Measurements from ENCODE around the gene MRPL47.
"Not testable (repeated sequence)": the region's sequence is repeated elsewhere in the genome, so short reads cannot be mapped to it uniquely, and the experiment has no call there.

The MRPL47 gene

DNA sequence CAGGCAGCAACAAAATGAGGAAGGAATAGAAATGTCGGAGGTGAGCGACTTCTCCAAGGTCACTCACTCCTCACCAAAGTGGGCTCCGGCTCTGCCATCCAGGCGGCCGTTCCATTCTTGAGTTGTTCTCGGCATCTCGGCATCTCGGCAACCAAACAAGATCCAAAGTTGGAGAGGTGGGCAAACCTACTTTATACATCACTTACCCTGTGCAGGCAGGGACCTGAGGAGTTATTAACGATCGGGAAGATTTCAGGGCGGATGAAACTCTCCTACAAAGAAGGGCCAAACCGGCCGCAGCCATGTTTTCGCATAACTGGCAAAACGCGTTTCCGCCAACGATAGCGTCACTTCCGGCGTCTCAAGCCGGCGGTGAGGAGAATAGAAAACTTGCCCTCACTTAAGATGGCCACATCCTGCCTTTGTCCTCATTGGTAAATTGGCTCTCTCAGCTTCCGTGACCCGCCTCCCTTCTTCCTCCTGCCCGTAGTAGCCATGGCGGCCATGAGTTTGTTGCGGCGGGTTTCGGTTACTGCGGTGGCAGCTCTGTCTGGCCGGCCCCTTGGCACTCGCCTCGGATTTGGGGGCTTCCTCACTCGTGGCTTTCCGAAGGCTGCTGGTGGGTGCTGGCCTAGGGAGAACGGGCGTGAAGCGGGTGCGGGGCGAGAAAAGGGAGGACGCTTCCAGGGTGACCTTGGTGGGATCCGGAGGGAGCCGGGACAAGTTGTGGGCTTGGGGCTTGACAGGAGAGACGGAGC is at the start of gene MRPL47, which contains the start of gene NDUFB5:
TSS of gene MRPL47 (minus strand) at position 318 of the 758 bp plus-strand sequence. CDS start at position 304, 14 bp downstream.
TSS of gene NDUFB5 (plus strand) at position 474 of the 758 bp plus-strand sequence. CDS start at position 496, 22 bp downstream.
- peak; percentile 91 for DNase-seq (ENCODE audit: low read depth)

DNA sequence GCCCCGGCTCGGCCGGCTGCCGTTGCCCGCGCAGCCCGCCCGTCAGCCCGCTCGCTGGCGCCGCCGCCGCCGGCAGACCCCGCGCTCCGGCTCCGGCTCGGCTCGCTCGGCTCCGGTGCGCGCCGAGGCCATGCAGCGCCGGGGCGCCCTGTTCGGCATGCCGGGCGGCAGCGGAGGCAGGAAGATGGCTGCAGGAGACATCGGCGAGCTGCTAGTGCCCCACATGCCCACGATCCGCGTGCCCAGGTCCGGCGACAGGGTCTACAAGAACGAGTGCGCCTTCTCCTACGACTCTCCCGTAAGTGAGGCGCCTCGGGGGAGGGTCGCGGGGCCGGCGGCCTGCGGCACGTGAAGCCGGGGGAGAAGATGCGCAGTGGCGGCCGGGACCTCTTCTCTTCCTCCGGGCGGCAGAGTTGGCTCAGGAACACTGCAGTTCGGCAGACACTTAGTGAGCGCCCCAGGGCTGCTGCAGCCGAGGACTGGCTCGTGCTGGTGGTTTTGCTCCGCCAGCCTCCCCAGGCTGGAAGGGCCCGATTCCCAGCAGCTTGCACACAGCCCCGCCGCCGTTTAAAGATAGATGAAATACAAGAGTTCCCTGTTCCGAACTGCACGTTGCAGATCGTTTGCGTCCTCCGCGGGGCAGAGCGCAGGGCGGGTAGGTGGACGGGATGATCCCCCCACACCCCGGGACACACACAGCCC is 48.8 kb upstream of the MRPL47 start:
- DNase-seq (ENCODE audit: low read depth) = peak; percentile 37

DNA sequence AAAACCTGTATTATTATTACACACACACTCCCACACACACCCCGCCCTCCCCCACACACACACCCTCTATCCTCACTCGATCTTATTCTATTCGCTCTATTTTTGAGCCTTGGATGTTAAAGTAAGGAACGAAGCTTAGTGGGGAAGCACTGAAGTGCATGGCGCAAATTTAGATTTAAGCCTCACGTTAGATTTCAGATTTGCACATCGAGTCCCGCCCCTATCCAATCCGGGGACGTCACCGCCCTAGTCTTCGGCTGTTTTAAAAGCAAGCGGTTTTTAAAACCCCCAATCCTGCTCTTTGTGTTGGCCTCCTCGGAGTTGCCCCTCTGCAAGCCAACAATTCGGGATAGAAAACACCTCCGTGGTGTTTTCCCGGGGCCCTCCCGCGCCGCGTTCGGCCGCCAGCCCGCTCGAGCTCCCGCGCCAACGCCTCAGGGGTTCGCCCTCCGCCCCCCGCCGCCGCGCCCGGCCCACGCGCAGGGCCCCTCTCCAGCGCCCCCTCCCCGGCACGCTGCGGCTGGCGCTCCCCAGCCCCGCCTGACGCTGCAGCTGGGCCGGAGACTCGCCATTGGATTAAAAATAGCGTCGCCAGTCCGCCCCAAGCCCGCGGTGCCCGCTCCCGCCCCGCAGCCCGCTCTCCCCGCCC is 48.1 kb upstream of the MRPL47 start, which contains the start of gene USP13:
TSS of gene USP13 (plus strand) at position 594 of the 649 bp plus-strand sequence. CDS start 186 bp downstream, outside the sequence.
- DNase-seq (ENCODE audit: low read depth) = peak; percentile 30

DNA sequence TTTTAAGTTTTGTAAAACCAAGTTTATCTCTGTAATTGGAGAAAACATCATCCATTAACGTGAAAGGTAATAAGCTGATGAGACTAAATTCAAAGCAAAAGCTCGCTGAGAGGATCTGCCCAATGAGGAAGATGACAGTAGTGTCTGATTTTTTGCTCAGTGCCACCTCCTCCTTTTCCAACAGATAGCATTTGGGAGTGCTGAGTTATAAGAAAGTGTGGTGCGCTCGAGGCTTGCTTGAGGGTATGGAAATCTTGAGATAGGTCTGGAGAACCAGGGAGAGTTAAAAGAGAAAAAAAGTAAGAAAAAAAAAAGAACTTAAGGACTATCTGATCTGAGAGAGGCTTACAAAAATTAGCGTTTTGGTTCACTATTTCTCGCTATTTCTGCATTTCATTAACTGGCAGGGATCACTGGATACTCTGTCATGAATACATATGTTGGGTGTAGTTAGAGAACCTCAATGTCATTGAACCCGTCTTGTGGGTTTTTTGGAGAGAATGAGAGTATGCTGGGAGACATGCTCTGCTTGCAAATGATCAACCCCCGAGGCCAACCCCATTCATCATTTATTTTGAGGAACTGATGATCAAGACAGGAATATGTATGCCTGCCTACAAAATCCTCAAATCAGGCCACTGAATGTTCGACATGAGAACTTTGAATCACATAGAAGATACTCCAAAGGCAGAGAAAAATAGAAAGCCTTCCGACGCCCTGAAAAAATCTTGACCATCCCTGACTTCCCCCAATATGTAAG is 47.4 kb upstream of the MRPL47 start:
- no peak for DNase-seq (ENCODE audit: low read depth)

DNA sequence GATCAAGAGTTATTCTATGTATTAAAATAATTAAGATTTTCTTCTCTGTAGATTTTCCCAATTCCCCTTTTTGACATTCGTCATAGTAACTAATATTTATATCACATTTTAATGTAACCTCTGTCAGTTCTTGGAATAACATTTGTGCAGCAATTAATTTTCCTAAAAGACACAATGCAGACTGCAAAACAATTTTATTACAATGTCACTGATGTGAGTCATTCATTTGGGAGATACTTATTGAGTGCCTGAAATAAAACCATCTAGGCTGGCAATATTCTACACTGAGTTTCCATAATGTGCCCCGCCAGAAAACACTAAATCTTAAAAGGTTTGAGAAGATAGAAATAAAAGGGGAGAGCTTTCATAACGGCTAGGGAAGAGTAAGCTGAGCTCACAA is 41.7 kb upstream of the MRPL47 start:
- DNase-seq (ENCODE audit: low read depth) = no peak

DNA sequence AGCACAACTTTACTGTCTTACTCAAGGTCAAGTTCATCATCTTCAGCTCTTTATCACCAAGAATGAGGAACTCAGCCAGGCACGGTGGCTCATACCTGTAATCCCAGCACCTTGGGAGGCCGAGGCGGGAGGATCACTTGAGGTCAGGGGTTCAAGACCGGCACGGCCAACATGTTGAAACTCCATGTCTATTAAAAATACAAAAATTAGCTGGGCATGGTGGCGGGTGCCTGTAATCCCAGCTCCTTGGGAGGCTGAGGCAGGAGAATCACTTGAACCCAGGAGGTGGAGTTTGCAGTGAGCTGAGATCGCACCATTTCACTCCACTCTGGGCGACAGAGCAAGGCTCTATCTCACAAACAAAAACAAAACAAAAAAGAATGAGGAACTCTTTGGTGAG is 39.4 kb upstream of the MRPL47 start:
- not testable (repeated sequence) for DNase-seq (ENCODE audit: low read depth)

DNA sequence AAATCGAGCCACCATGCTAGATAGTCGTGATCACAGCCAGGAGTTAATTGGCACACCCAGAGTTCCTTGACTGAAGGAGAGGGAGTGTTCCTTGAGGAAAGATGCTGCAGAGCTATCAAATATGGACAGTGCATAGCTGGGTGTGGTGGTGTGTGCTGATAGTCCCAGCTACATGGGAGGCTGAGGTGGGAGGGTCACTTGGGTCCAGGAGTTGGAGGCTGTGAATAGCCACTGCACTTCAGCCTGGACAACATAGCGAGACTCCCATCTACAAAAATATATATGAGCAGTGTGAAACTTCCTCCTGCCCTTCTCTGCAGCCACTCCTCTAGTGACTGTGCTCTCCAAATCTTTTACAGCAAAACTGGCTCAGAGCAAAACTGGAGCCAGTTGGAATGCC is 38.4 kb upstream of the MRPL47 start:
- no peak for DNase-seq (ENCODE audit: low read depth)

DNA sequence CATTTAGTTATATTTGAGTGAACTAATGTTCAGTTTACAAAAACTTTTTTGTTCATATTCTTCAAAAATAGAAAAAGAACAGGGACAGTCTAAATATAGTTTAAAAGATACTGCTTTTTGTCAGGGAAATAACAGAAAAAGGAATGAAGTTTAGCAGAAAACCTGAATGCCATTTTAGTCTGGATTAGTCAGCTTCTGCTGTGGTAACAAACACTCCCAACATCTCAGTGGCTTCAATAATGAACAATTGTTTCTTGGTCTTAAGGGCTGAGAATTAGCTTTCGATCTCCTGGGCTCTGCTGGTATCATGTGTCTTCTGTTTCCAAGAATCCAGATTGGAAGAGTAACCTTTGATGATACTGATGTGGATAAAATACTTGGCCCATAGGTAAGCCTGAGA is 36.0 kb upstream of the MRPL47 start:
- no peak for DNase-seq (ENCODE audit: low read depth)

DNA sequence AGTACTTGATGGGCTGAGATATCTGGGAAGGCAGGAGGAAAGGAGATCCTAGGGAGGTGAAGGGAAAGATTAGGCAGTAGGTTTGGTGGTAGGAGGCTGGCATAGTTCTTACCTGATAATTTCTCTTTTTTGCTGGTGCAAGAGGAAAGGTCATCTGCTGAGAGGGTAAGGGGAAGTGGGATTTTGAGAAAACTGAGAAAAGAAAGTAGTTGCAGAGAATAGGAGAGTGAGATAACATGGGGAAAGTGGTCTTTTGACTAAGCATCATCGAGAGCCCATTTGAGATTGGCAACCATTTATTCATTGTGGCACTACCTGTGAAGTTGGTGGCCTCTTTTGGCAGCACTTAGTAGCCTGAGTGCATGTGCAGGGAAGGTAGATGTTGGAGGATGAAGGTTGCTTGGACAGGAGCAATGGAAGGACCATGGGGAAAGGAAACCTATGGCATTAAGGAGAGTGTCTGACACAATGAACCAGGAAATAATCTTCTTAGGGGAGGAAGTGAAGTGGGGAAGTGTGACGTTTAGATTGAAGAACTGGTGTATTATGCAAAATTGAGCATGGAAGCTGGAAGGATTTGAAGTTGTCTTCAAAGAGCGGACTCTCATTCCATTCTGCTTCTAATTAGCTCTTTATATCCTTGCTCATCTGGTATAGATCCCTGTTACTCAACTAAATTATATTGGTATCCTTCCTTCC is 26.5 kb upstream of the MRPL47 start:
- no peak for DNase-seq (ENCODE audit: low read depth)

DNA sequence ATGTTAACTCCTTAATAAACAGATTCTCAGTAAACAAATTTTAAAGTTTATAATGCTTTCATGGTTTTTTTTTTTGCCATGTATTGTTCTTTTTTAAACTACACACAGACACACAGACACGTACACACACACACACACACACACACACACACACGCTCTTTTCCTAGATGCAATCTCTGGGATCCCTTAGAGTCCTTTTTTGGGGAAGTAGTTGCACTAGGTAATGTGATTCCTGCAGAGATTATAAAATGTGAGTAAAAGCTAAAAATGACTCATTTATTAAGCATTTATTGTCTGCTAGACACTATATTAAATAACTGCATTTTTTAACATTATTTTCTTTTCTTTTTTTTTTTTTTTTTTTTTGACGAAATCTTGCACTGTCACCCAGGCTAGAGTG is 20.0 kb upstream of the MRPL47 start:
- no peak for DNase-seq (ENCODE audit: low read depth)

DNA sequence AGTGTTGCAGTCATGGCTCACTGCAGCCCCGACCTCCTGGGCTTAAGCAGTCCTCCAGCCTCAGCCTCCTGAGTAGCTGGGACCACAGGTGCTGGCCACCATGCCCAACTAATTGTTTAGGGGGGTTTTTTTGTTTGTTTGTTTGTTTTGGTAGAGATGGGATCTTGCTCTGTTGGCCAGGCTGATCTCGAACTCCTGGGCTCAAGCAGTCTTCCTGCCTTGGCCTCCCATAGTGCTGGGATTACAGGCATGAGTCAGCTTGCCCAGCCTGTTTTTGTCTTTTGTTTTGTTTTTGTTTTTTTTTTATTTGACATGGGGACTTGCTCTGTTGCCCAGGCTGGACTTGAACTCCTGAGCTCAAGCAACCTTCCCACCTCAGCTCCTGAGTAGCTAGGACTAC is 17.6 kb upstream of the MRPL47 start:
- DNase-seq (ENCODE audit: low read depth) = no peak

DNA sequence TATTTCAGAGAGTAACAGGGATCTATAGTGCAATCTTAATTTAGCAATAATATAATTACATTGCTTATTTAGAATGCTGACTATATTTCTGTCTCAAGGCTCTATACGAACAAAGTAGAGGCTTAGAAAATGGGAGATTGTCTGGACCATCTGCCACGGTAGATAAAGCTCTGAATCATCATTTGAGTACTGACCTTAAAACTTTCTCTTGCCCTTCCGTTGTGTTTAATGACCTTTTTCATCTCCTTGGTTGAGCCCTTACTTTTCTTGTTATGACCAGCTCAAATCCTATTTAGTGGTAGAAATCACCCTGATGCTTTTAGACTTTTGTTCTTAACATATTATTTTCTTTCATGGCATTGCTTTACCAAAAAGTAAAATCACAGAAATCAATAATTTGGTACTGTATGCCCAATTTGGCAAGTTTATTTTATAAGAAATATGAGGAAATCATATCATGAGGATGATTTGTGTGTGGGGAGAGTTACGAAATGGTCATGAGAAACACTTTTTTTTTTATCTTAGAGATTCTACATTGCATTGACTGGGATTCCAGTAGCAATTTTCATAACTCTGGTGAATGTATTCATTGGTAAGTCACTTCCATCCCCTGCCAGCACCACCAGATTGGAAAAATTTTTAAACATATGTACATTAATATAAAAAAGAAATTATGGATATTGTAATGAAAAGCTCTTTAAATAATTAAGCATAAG is 11.2 kb upstream of the MRPL47 start:
- no peak for DNase-seq (ENCODE audit: low read depth)

DNA sequence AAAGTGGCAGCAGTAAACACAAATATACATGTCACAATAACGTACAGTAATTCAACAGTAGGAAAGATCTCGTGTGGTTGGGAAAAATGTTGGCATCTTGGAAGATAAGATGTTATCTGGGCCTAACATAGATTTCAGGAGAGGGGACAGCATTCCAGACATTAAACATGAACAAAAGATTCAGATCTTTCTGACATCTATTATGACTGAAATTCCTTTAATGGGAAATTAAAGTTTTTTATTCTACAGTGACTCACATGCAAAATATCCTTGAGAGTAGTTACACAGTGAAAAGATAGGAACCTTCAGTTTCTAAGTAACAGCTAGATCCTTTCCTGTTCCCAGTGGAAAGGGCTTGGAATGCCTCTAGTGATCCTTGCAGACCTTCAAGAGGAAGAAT is 9.4 kb upstream of the MRPL47 start:
- DNase-seq (ENCODE audit: low read depth) = no peak

DNA sequence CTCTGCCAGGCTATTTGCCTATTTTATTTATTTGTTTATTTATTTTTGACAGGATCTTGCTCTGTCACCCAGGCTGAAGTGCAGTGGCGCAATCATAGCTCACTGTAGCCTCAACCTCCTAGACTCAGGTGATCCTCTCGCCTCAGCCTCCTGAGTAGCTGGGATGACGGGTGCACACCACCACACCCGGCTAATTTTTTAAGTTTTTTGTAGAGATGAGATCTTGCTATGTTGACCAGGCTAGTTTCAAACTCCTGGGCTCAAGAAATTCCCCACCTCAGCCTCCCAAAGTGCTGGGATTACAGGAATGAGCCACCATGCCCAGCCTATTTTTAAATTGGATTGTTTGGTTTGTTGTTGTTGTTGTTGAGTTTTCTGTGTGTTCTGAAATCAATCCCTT is 5.6 kb upstream of the MRPL47 start:
- DNase-seq (ENCODE audit: low read depth) = no peak

DNA sequence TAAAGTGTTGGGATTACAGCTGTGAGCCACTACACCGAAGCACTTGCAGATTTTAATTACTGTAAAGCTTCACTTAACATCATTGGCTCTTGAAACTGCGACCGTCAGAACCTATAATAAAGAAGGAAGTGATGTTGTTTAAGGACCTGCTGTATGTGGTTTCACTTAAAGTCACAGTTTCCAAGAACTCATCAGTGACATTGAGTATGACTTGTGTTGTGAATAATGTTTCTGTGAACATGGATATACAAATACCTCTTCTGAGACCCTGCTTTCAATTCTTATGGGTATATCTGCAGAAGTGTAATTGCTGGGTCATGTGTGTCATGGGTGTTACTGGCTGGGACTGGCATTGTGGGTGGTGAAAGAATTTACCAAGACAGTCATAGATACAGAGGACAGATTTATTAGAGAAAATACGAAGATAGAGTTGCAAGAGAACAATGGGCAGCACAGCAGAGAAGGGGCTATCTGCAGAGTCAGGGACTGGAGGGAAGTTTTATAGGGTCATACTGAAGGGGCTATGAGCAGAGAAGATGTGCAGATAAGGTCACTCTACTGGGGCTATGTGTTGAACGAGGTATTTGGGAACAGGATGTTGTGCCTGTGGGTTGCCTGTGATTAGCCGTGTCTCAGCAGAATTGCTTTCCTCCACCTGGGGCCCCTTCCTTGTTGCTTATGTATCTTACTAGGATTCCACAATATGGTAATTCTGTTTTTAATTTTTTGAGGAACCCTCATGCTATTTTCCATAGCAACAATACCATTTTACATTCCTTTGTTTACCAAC is 4.7 kb upstream of the MRPL47 start:
- DNase-seq (ENCODE audit: low read depth) = no peak

DNA sequence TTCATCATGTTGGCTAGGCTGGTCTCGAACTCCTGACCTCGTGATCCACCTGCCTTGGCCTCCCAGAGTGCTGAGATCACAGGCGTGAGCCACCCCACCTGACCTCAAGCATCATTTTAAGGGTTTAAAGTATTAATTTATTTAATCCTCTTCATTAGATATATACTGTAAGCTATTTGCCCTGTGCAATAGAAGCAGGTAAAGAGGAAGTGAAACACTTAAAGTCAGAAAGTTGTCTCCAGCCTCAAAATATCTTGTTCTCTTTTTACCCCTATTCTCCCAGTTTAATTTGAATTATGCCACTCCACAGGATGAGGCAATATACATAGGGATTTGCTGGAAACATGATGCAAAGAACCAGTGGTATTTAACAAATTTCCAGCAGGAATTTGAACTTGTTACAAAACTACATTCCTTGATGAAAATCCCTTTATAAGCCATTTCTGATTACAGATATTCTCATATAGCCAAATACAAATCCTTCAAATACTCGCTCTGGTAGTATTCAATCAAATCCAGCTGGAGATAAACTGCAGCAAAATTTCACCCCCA is 2.2 kb upstream of the MRPL47 start:
- no peak for DNase-seq (ENCODE audit: low read depth)

DNA sequence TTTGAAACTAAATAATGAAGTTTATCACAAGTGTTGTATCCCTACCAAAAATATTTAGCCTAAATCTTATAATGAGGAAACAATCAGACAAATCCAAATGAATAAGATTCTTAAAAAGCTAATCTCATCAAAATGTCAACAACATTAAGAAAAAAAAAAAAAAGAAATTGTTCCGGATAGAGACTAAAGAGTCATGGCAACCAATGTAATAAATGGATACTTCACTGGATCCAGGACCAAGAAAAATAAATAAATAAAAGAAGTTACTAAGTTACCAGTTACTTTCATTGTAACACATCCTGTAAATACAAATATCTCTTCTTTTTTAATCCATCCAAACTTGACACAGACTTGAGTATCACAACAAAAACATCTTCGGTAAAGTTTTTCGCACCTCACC is 607 bp downstream of the MRPL47 start:
- DNase-seq (ENCODE audit: low read depth) = no peak

DNA sequence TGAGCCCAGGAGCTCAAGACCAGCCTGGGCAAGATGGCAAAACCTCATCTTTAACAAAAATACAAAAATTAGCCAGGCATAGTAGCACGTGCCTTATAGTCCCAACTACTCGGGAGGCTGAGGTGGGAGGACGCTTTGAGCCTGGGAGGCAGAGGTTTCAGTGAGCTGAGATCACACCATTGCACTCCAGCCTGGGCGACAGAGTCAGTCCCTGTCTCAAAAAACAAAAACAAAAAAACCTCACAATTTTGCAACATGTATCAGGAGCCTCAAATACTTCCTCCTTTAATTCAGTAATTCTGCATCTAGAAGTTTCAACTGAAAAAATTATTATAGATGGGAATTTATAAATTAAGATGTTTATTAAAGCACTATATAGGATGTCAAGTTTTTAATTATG is 1.1 kb downstream of the MRPL47 start:
- DNase-seq (ENCODE audit: low read depth) = no peak

DNA sequence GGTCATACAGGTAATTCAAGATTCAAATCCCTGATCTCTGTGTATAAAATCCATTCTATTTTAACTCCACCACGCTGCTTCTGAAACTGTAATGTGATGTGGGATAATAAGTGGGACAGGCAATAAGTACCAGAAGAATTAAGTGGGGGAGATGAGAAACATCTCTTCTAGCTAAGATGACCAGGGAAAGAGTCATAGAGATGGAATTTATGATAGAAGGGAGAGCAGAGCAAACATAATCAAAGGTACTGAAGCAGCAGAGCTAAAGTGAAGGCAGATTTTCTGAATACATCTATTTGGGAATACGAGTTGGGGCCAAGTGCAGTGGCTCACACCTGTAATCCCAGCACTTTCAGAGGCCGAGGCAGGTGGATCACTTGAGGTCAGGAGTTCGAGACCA is 4.9 kb downstream of the MRPL47 start:
- no peak for DNase-seq (ENCODE audit: low read depth)

DNA sequence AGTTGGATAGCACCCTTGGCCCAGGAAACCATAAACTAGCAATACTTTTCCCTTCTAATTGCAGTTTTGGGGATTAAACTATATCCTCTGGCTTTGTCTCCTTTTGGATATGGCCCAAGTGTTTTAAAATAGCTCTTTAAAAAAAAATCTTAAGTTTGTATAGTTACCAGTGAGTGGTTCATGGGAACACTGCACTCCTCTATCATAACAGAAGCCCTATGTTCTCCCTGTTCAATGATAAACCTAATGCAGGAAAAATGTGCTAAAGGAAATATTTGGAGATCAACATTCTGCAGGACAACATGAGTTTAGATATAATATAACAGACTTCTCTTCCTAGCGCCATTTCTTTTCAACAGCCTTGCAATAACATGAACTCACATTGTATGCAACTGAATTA is 13.1 kb downstream of the MRPL47 start:
- no peak for DNase-seq (ENCODE audit: low read depth)
